GM12878 (cell line): ENCODE results near the gene CHMP4A. TPM values are rescaled to one million over a fixed set of nuclear protein-coding genes. Genes with fewer than 3 reads are reported as not detected.

ENCODE experiments used
- ATAC-seq: fragments of 200-7000 bp; cut with Tn5 transposase; 3 replicates; pipeline ENCODE4 v1.9.1; 2020; ENCODE audit warnings: mild to moderate bottlenecking, moderate library complexity
- BruUV-seq: library from RNA; stranded (reverse); fragments of 400-500 nt; replicated peaks from 2 replicates; lab custom pipeline; 2021; lab: Mats Ljungman, UMichigan
- CTCF ChIA-PET: fragments of 300-600 bp; sonication (Branson Sonifier 250); formaldehyde crosslinking; extraction: SDS; loops from one replicate; lab custom pipeline; 2021; ENCODE audit warnings: inconsistent platforms; lab: Yijun Ruan, JAX
- POLR2A ChIA-PET: fragments of 350-600 bp; formaldehyde crosslinking; extraction: SDS; loops from one replicate; lab custom pipeline; 2021; ENCODE audit warnings: inconsistent platforms; lab: Charles Lee
- RAD21 ChIA-PET: fragments of 300-600 bp; sonication (Branson Sonifier 250); formaldehyde crosslinking; loops from one replicate; lab custom pipeline; 2023; ENCODE audit warnings: antibody characterized with exemption; ENCODE audit not compliant: unreplicated experiment; lab: Charles Lee
- SMC1A ChIA-PET: fragments of 300-600 bp; sonication (Branson Sonifier 250); formaldehyde crosslinking; loops from one replicate; lab custom pipeline; 2023; ENCODE audit not compliant: unreplicated experiment, uncharacterized antibody; lab: Charles Lee
- DNase-seq: peaks from one replicate; pipeline ENCODE4 v3.0.0-alpha.2; 2011; ENCODE audit warnings: low read depth, low spot score
- FAIRE-seq: peaks from 3 replicates; lab custom pipeline; 2011; peaks lifted over from hg19 to GRCh38; lab: Jason Lieb, UNC
- H2AFZ ChIP-seq: 2 replicates; pipeline ENCODE4 v1.6.0; 2011; ENCODE audit warnings: low read depth, low read length, control low read depth; ENCODE audit not compliant: control insufficient read depth
- H3K27ac ChIP-seq: 2 replicates; pipeline ENCODE4 v1.5.1; 2011; ENCODE audit warnings: control low read depth; ENCODE audit not compliant: control insufficient read depth, insufficient read depth
- H3K27me3 ChIP-seq, 2 experiments: replicated peaks in 1 of 2; 2 replicates each; pipeline versions ENCODE4 v1.6.0 to v1.6.1; 2011; ENCODE audit warnings: low read length in 1 of 2; ENCODE audit not compliant: control insufficient read depth in 2 of 2, insufficient read depth in 2 of 2
- H3K36me3 ChIP-seq, 2 experiments: 2 replicates each; pipeline ENCODE4 v1.5.1; 2011; ENCODE audit warnings: low read length in 1 of 2; ENCODE audit not compliant: control insufficient read depth in 2 of 2, insufficient read depth in 2 of 2
- H3K4me1 ChIP-seq: 2 replicates; pipeline ENCODE4 v1.6.1; 2011; ENCODE audit warnings: mild to moderate bottlenecking, low read length, moderate library complexity, mixed read lengths; ENCODE audit not compliant: control insufficient read depth, insufficient read depth
- H3K4me2 ChIP-seq: 2 replicates; pipeline ENCODE4 v1.6.0; 2011; ENCODE audit warnings: control low read depth; ENCODE audit not compliant: control insufficient read depth, insufficient read depth
- H3K4me3 ChIP-seq: fragments of 200-600 bp; sonication (generic); 2 replicates; pipeline ENCODE4 v1.5.1; 2016
- H3K79me2 ChIP-seq: 2 replicates; pipeline ENCODE4 v1.6.0; 2011; ENCODE audit warnings: low read length; ENCODE audit not compliant: control insufficient read depth, insufficient read depth
- H3K9ac ChIP-seq: 2 replicates; pipeline ENCODE4 v1.8.0; 2011; ENCODE audit warnings: low read length, control low read depth, mixed read lengths; ENCODE audit not compliant: control insufficient read depth, insufficient read depth
- H3K9me3 ChIP-seq: replicated peaks from 3 replicates; pipeline ENCODE4 v1.5.1; 2011; ENCODE audit warnings: mild to moderate bottlenecking, low read length; ENCODE audit not compliant: control insufficient read depth, insufficient read depth
- H4K20me1 ChIP-seq: 2 replicates; pipeline ENCODE4 v1.6.0; 2011; ENCODE audit not compliant: control insufficient read depth, insufficient read depth
- CHD2 ChIP-seq: IDR thresholded peaks from 2 replicates; pipeline ENCODE4 v1.6.1; 2011; ENCODE audit warnings: low read depth, low read length, improper control_type of control experiment, borderline replicate concordance
- GABPA ChIP-seq: IDR thresholded peaks from 2 replicates; pipeline ENCODE4 v1.6.1; 2014; ENCODE audit warnings: antibody characterized with exemption, low read depth, mild to moderate bottlenecking, inconsistent platforms
- HCFC1 ChIP-seq: fragments of 150-350 bp; IDR thresholded peaks from 2 replicates; pipeline ENCODE4 v1.6.1; 2014; ENCODE audit warnings: low read length
- HDGF ChIP-seq: fragments of 450-650 bp; IDR thresholded peaks from 2 replicates; pipeline ENCODE4 v1.6.1; 2016; ENCODE audit warnings: antibody characterized with exemption
- MTA2 ChIP-seq: fragments of 450-650 bp; IDR thresholded peaks from 2 replicates; pipeline ENCODE4 v1.6.1; 2016; ENCODE audit warnings: low read depth, mild to moderate bottlenecking, moderate library complexity
- MYC ChIP-seq: IDR thresholded peaks from 2 replicates; pipeline ENCODE4 v1.6.1; 2011; ENCODE audit warnings: mild to moderate bottlenecking, low read length, moderate library complexity, inconsistent platforms; ENCODE audit not compliant: insufficient read depth, insufficient replicate concordance, insufficient read length, severe bottlenecking
- NFYB ChIP-seq: IDR thresholded peaks from 2 replicates; pipeline ENCODE4 v1.6.1; 2011; ENCODE audit warnings: low read depth, mild to moderate bottlenecking, low read length, improper control_type of control experiment, moderate library complexity; ENCODE audit not compliant: insufficient read depth
- SMAD5 ChIP-seq: IDR thresholded peaks from 2 replicates; pipeline ENCODE4 v1.6.1; 2016; ENCODE audit warnings: antibody characterized with exemption, low read depth
- SREBF1 ChIP-seq: IDR thresholded peaks from 2 replicates; pipeline ENCODE4 v1.6.1; 2012; ENCODE audit warnings: mild to moderate bottlenecking, low read length
- STAT3 ChIP-seq: IDR thresholded peaks from 2 replicates; pipeline ENCODE4 v1.6.1; 2011; ENCODE audit warnings: low read depth, low read length, improper control_type of control experiment
- WRNIP1 ChIP-seq: IDR thresholded peaks from 2 replicates; pipeline ENCODE4 v1.6.1; 2011; ENCODE audit warnings: low read depth, low read length, improper control_type of control experiment, borderline replicate concordance
- ZZZ3 ChIP-seq: IDR thresholded peaks from 2 replicates; pipeline ENCODE4 v1.6.1; 2011; ENCODE audit warnings: low read depth; ENCODE audit not compliant: control insufficient read depth, insufficient read length
- WGBS: methylation state at CpG from one replicate; pipeline ENCODE4 v1.1.6; 2016; ENCODE audit warnings: low lambda C conversion rate; ENCODE audit not compliant: insufficient replicate concordance, insufficient coverage; ENCODE audit errors: missing lambda C conversion rate; 5-methylcytosine and 5-hydroxymethylcytosine counted together
- in situ Hi-C: fragments of 300-500 bp; cut with MboI; formaldehyde crosslinking; loops from 9 replicates; pipeline ENCODE4 v1.14.3; 2018; ENCODE audit warnings: mixed read lengths
- intact Hi-C: fragments of 100-400 bp; cut with micrococcal nuclease; formaldehyde crosslinking; loops from one replicate; pipeline ENCODE4 v1.14.2; 2022; ENCODE audit not compliant: unreplicated experiment
- polyA plus RNA-seq, 11 experiments: library from polyadenylated mRNA; depleted of rRNA in 4 of 11; unstranded in 6 of 11; stranded (reverse) in 5 of 11; fragments of >200 nt; fragmentation: Nextera tagmentation in 4 of 11; fragmentation: Illumina TruSeq in 1 of 11; extraction: Ambion mirVana in 4 of 11; extraction: Trizol in 1 of 11; gene quantifications; 1 replicate in 1 of 11; 2 replicates in 10 of 11; pipeline versions ENCODE4 v1.2.1 to v1.2.3, GENCODE V29; 2011 to 2016; ENCODE audit warnings: inconsistent platforms in 2 of 11, missing spikeins in 2 of 11, low read depth in 1 of 11
- total RNA-seq, 4 experiments: library from RNA; depleted of rRNA in 3 of 4; stranded (reverse); fragments of >200 nt in 3 of 4; fragmentation: Illumina TruSeq in 1 of 4; extraction: Trizol in 1 of 4; gene quantifications; 2 replicates each; pipeline versions ENCODE4 v1.2.1 to v1.2.3, GENCODE V29; 2013 to 2021
- TF ChIP-seq, protein P1 (sequence below): fragments of 450-650 bp; conservative IDR thresholded peaks from 2 replicates; pipeline ENCODE4 v1.6.1; 2017; ENCODE audit warnings: mild to moderate bottlenecking, moderate library complexity
- TF ChIP-seq, protein P2 (sequence below): IDR thresholded peaks from 2 replicates; pipeline ENCODE4 v1.6.1; 2011; ENCODE audit warnings: low read depth, low read length, improper control_type of control experiment, borderline replicate concordance

The CHMP4A gene
- total and polyA plus RNA-seq, 10 of the 15 experiments (the other 5 are each of a cell fraction or from before 2014, with no cell fraction given), result 35.5 to 151 (median 84.7) TPM

DNA sequence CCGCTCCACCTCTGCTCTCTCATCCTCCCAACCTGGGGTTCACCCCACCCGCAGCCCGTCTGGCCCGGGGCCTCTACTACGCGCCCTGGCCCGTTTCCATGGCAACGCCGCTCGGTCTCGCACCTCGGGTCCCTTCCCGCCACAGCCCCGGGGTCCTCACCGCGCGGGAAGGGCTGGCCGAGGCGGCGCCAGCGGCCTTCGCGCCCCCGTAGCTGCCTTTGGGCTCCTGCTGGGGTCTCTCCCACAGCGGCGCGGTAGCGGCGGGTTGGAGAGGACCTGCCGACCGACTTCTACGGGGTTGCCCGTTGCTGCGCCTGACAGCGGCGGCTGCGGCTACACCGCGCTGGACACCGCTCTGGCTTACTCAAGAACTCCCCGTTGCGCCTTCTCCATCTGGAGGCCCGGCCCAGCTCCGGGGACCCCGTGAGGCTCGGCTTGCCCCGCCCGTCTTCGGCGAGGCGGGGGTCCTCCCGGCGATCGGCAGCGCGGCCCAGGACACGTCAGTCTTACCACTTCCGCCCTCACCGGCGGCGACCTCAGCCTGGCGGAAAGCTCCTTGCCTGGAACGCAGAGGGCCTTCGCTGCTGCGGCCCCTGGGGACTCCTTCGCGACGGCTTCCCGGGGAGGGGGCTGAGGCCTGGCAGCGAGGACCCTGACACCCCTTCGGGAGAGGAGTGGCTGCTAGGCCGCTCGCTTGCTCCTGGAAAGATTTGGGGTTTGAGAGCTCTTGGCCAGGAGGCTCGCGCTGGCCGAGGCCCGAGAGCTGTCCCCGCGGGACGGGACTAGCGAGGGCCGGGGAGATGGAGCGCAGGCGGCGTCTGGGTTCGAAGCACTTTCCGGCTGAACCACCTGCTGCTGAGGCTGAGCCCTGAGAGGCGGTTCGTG lies 17.9 kb downstream of the CHMP4A start, which contains the start of gene TM9SF1 (continued):
- TF ChIP-seq, protein P1, sequence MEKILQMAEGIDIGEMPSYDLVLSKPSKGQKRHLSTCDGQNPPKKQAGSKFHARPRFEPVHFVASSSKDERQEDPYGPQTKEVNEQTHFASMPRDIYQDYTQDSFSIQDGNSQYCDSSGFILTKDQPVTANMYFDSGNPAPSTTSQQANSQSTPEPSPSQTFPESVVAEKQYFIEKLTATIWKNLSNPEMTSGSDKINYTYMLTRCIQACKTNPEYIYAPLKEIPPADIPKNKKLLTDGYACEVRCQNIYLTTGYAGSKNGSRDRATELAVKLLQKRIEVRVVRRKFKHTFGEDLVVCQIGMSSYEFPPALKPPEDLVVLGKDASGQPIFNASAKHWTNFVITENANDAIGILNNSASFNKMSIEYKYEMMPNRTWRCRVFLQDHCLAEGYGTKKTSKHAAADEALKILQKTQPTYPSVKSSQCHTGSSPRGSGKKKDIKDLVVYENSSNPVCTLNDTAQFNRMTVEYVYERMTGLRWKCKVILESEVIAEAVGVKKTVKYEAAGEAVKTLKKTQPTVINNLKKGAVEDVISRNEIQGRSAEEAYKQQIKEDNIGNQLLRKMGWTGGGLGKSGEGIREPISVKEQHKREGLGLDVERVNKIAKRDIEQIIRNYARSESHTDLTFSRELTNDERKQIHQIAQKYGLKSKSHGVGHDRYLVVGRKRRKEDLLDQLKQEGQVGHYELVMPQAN, result peak; percentile 67
- peak; percentile 95 for TF ChIP-seq MYC
- TF ChIP-seq HCFC1, result peak; percentile 79
- TF ChIP-seq GABPA, result peak; percentile 88
- TF ChIP-seq, protein P2, sequence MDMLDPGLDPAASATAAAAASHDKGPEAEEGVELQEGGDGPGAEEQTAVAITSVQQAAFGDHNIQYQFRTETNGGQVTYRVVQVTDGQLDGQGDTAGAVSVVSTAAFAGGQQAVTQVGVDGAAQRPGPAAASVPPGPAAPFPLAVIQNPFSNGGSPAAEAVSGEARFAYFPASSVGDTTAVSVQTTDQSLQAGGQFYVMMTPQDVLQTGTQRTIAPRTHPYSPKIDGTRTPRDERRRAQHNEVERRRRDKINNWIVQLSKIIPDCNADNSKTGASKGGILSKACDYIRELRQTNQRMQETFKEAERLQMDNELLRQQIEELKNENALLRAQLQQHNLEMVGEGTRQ, result no peak
- no peak for TF ChIP-seq STAT3

DNA sequence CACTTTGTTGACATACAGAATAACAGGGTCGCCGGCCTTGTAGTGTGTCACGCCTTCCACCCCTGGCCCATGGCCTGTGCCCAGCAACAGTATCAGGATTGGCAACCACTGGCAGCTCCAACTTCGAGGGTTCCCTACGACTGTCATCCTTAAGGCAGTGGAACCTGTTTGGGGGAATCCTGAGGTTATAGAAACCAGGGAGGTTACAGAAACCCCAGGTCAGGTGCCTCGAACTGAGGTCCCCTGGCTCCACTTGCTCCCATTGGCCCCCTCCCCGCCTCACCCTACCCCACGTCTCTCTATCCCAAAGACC lies 18.5 kb downstream of the CHMP4A start:
- BruUV-seq, result no TSS peak
- ChIA-PET SMC1A (interaction anchor here (0.8 to 1.8 kb wide), 4 partner anchors 18 to 138 kb away, joined by 3 to 5 read pairs (median 4); partner anchors contain the start of genes CHMP4A, DCAF11 and NRL), CTCF (interaction anchor here (1.0 to 2.9 kb wide), 6 partner anchors 16 to 102 kb away, joined by 3 to 11 read pairs (median 4); partner anchors contain the start of genes MDP1 and TINF2), POLR2A (interaction anchor here (0.9 to 3.9 kb wide), 9 partner anchors 9 to 58 kb away, joined by 3 to 50 read pairs (median 12); partner anchors contain the start of genes CHMP4A, IRF9, MDP1 and PSME1), RAD21 (interaction anchor here (1.0 to 3.0 kb wide), 8 partner anchors 20 to 104 kb away, joined by 3 to 10 read pairs (median 4); partner anchors contain the start of genes DCAF11, IRF9, MDP1 and NRL)
- in situ Hi-C loops (no loop called here), intact Hi-C loops (no loop called here)
- Histone ChIP-seq H4K20me1 (no peaks in the 10 kb centered on the region), H3K9ac (peak overlapping the region; percentile 92), H3K27me3 (no peaks in the 10 kb centered on the region), H3K9me3 (no peaks in the 10 kb centered on the region; the same call in 1 of the 3 replicates), H3K4me1 (peaks cover 15% of the 10 kb centered on the region), H3K79me2 (peaks cover 48% of the 10 kb centered on the region), H2AFZ (peak overlapping the region; percentile 98), H3K36me3 (peaks cover 0 to 4% of the 10 kb centered on the region in 2 experiments; a peak in 2 of 4 replicates), H3K4me2 (peak overlapping the region; percentile 83), H3K4me3 (peak overlapping the region; percentile 68), H3K27ac (peak overlapping the region; percentile 96)
- whole genome bisulfite sequencing, result 82% methylated on average over 6 of the region's 8 CpGs
- no peak for FAIRE-seq
- DNase-seq, result no peak
- ATAC-seq, result no peak
- TF ChIP-seq, protein P2, result no peak
- TF ChIP-seq WRNIP1, result 0 out of 2 replicates have a peak, but pooled peaks have one; percentile 37
- TF ChIP-seq CHD2, result no peak
- TF ChIP-seq MTA2, result no peak
- TF ChIP-seq ZZZ3, result no peak
- TF ChIP-seq SREBF1, result no peak
- TF ChIP-seq SMAD5, result no peak
- 0 out of 2 replicates have a peak, but pooled peaks have one; percentile 22 for TF ChIP-seq NFYB
- 0 out of 2 replicates have a peak, but pooled peaks have one; percentile 44 for TF ChIP-seq HDGF
